GM12878 (cell line): ENCODE measurements around the gene HSPB1.

Experiments
- ATF3 ChIP-seq: IDR thresholded peaks from 2 replicates; pipeline ENCODE4 v1.6.1; 2011; ENCODE audit warnings: low read depth, mild to moderate bottlenecking, low read length, moderate library complexity, borderline replicate concordance; ENCODE audit errors: extremely low read depth
- ATF7 ChIP-seq: fragments of 450-650 bp; IDR thresholded peaks from 2 replicates; pipeline ENCODE4 v1.6.1; 2016; ENCODE audit warnings: low read depth, mild to moderate bottlenecking
- CTCF ChIP-seq, 3 experiments: IDR thresholded peaks in 2 of 3; conservative IDR thresholded peaks in 1 of 3; 2 replicates each; pipeline ENCODE4 v1.5.1; 2011; ENCODE audit warnings: low read depth in 3 of 3, low read length in 3 of 3, mild to moderate bottlenecking in 3 of 3, control low read depth in 2 of 3, moderate library complexity in 2 of 3, inconsistent platforms in 1 of 3, mixed read lengths in 1 of 3; ENCODE audit not compliant: control insufficient read depth in 2 of 3, insufficient read depth in 1 of 3; ENCODE audit errors: extremely low read depth in 1 of 3
- HDAC6 ChIP-seq: fragments of 200-600 bp; sonication (generic); IDR thresholded peaks from one replicate; pipeline ENCODE4 v1.8.0; 2017; ENCODE audit warnings: antibody characterized with exemption; ENCODE audit not compliant: unreplicated experiment
- HDGF ChIP-seq: fragments of 450-650 bp; IDR thresholded peaks from 2 replicates; pipeline ENCODE4 v1.6.1; 2016; ENCODE audit warnings: antibody characterized with exemption
- JUND ChIP-seq: IDR thresholded peaks from 2 replicates; pipeline ENCODE4 v1.6.1; 2012; ENCODE audit warnings: low read depth, mild to moderate bottlenecking, low read length, improper control_type of control experiment, moderate library complexity
- SUZ12 ChIP-seq: fragments of 200-600 bp; sonication (generic); IDR thresholded peaks from one replicate; pipeline ENCODE4 v1.6.1; 2018; ENCODE audit warnings: antibody characterized with exemption, mild to moderate bottlenecking; ENCODE audit not compliant: unreplicated experiment
- ZBTB33 ChIP-seq: fragments of 450-650 bp; IDR thresholded peaks from 2 replicates; pipeline ENCODE4 v1.6.1; 2017; ENCODE audit warnings: mild to moderate bottlenecking
- TF ChIP-seq, protein P1 (sequence below): IDR thresholded peaks from 2 replicates; pipeline ENCODE4 v1.6.1; 2012; ENCODE audit warnings: mild to moderate bottlenecking, low read depth, low read length
- TF ChIP-seq, protein P2 (sequence below): fragments of 150-350 bp; IDR thresholded peaks from 2 replicates; pipeline ENCODE4 v1.6.1; 2016; ENCODE audit warnings: low read depth, low read length

- TF ChIP-seq HDGF (no peak), SUZ12 (no peak), ATF3 (no peak), HDAC6 (no peak), JUND (no peak), CTCF (IDR thresholded peaks at IDR 0.05 in 2 of 3, conservative IDR thresholded peaks at IDR 0.05 in 1 of 3; ENCODE audit: control insufficient read depth in 2 of 3, extremely low read depth in 1 of 3, insufficient read depth in 1 of 3, low read depth in 3 of 3, low read length in 3 of 3) (no peak), ATF7 (no peak), ZBTB33 (no peak)
- TF ChIP-seq, protein P1, sequence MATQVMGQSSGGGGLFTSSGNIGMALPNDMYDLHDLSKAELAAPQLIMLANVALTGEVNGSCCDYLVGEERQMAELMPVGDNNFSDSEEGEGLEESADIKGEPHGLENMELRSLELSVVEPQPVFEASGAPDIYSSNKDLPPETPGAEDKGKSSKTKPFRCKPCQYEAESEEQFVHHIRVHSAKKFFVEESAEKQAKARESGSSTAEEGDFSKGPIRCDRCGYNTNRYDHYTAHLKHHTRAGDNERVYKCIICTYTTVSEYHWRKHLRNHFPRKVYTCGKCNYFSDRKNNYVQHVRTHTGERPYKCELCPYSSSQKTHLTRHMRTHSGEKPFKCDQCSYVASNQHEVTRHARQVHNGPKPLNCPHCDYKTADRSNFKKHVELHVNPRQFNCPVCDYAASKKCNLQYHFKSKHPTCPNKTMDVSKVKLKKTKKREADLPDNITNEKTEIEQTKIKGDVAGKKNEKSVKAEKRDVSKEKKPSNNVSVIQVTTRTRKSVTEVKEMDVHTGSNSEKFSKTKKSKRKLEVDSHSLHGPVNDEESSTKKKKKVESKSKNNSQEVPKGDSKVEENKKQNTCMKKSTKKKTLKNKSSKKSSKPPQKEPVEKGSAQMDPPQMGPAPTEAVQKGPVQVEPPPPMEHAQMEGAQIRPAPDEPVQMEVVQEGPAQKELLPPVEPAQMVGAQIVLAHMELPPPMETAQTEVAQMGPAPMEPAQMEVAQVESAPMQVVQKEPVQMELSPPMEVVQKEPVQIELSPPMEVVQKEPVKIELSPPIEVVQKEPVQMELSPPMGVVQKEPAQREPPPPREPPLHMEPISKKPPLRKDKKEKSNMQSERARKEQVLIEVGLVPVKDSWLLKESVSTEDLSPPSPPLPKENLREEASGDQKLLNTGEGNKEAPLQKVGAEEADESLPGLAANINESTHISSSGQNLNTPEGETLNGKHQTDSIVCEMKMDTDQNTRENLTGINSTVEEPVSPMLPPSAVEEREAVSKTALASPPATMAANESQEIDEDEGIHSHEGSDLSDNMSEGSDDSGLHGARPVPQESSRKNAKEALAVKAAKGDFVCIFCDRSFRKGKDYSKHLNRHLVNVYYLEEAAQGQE = no peak
- TF ChIP-seq, protein P2, sequence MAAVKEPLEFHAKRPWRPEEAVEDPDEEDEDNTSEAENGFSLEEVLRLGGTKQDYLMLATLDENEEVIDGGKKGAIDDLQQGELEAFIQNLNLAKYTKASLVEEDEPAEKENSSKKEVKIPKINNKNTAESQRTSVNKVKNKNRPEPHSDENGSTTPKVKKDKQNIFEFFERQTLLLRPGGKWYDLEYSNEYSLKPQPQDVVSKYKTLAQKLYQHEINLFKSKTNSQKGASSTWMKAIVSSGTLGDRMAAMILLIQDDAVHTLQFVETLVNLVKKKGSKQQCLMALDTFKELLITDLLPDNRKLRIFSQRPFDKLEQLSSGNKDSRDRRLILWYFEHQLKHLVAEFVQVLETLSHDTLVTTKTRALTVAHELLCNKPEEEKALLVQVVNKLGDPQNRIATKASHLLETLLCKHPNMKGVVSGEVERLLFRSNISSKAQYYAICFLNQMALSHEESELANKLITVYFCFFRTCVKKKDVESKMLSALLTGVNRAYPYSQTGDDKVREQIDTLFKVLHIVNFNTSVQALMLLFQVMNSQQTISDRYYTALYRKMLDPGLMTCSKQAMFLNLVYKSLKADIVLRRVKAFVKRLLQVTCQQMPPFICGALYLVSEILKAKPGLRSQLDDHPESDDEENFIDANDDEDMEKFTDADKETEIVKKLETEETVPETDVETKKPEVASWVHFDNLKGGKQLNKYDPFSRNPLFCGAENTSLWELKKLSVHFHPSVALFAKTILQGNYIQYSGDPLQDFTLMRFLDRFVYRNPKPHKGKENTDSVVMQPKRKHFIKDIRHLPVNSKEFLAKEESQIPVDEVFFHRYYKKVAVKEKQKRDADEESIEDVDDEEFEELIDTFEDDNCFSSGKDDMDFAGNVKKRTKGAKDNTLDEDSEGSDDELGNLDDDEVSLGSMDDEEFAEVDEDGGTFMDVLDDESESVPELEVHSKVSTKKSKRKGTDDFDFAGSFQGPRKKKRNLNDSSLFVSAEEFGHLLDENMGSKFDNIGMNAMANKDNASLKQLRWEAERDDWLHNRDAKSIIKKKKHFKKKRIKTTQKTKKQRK = no peak
These were observed 27.8 kb downstream of the HSPB1 start for GRCh38 chr7:76330261-76330660.
